Stimulated activated CD8-positive, alpha-beta memory T cell treated with anti-CD3 and anti-CD28 coated beads, Interleukin-12 subunit alpha, Interleukin-12 subunit beta, amount 100 ng/mL, for 24 hours (primary cell): ENCODE measurements around the gene FH.

Experiments used
- DNase-seq: peaks from one replicate; pipeline ENCODE4 v3.0.0-alpha.2; 2020; ENCODE audit errors: extremely low read depth

The FH gene

GRCh38 chr1:241459186-241459802 lies 60.3 kb downstream of the FH start:
- no peak for DNase-seq

DNA sequence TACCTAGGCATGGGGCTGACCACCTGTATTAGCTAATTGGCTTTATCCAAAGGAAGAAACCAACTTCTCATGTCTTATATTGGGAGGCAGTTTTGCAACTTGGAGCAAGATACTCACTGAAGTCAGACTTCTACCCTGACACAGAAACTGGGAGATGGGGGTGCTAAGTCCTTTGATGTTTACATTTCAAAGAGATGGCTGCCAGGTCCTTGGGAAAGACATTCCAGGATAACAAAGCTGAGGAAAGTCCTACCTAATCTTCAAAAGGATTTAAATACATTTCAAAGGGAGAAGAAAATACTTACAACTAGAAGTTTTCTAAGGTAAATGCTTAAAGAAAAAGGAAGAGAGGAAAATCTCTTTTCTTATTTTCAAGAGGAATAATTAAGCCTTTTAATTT lies 62.1 kb downstream of the FH start:
- no peak for DNase-seq

GRCh38 chr1:241456743-241457142 lies 62.8 kb downstream of the FH start:
- no peak for DNase-seq

DNA sequence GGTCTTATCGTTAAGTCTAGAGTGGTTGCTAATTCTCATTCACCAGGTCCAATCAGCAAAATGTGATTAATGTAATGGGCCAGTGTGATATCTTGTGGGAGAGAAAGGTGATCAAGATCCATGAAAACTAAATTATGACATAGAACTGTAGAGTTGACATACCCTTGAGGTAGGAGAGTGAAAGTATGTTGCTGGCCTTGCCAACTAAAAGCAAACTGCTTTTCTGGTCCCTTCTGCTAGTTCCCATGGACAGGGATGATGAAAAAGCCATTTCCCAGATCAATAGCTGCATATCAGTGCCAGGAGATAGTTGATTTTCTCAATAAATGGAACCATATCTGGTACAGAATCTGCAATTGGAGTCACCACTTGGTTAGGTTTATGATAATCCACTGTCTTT lies 65.8 kb downstream of the FH start:
- no peak for DNase-seq

DNA sequence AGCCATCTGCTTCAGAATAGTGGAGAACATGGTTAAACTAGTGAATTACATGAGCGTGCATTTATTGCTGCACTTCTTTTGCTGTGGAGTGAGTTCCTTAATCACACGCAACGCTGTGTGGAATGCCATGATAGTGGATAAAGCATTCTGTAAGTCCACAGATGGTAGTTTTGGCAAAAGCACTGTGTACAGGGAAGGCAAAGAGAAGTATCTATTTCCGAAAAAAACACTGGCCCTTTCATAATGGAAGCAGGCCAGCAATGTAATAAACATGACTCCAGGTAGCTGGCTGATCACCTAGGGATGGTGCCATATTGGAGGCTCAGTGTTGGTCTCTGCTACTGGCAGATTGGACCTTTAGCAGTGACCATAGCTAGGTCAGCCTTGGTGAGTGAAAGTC lies 67.6 kb downstream of the FH start:
- DNase-seq = no peak
